ENCODE results near the gene RBM20. TPM values are rescaled to one million over a fixed set of nuclear protein-coding genes. Genes with fewer than 3 reads are reported as not detected.

The RBM20 gene
- total and polyA plus RNA-seq, 10 of the 15 experiments (the other 5 are each of a cell fraction or from before 2014, with no cell fraction given): 0.04 to 0.26 (median 0.15) TPM

GRCh38 chr10:110802551-110803238 lies 158.6 kb downstream of the RBM20 start (continued):
- TF ChIP-seq ATF7 (IDR thresholded peaks at IDR 0.05; ENCODE audit: low read depth) (peak; percentile 89), MYC (IDR thresholded peaks at IDR 0.05; ENCODE audit: insufficient read depth, insufficient read length, insufficient replicate concordance, low read length, severe bottlenecking) (no peak), NFYA (IDR thresholded peaks at IDR 0.05; ENCODE audit: borderline replicate concordance, low read depth, low read length) (no peak), ETV6 (conservative IDR thresholded peaks at IDR 0.05 in 1 of 2, IDR thresholded peaks at IDR 0.05 in 1 of 2; ENCODE audit: borderline replicate concordance in 1 of 2, low read depth in 1 of 2) (no peak), PKNOX1 (IDR thresholded peaks at IDR 0.05) (no peak), FOS (IDR thresholded peaks at IDR 0.05; ENCODE audit: borderline replicate concordance, extremely low read depth, insufficient read length) (no peak), YY1 (IDR thresholded peaks at IDR 0.05; ENCODE audit: low read depth, low read length) (0 out of 2 replicates have a peak, but pooled peaks have one; percentile 45), SPI1 (IDR thresholded peaks at IDR 0.05; ENCODE audit: borderline replicate concordance, insufficient read depth, low read depth, low read length) (peak; percentile 47; the same call in 1 of the 2 replicates), EED (IDR thresholded peaks at IDR 0.05; ENCODE audit: low read depth) (peak; percentile 68), JUNB (IDR thresholded peaks at IDR 0.05) (no peak; the same call in 1 of the 2 replicates), PAX8 (IDR thresholded peaks at IDR 0.05) (no peak), CBX5 (IDR thresholded peaks at IDR 0.05; ENCODE audit: low read depth) (0 out of 2 replicates have a peak, but pooled peaks have one; percentile 51), MYB (IDR thresholded peaks at IDR 0.05; ENCODE audit: borderline replicate concordance, low read depth, low read length) (no peak), ESRRA (IDR thresholded peaks at IDR 0.05; ENCODE audit: low read length) (no peak), IKZF2 (IDR thresholded peaks at IDR 0.05) (peak; percentile 82 to 87), RAD21 (IDR thresholded peaks at IDR 0.05; ENCODE audit: insufficient read depth, low read depth, low read length) (no peak), TCF3 (IDR thresholded peaks at IDR 0.05; ENCODE audit: borderline replicate concordance, insufficient read depth, low read depth, low read length) (0 out of 2 replicates have a peak, but pooled peaks have one; percentile 59), BMI1 (IDR thresholded peaks at IDR 0.05; ENCODE audit: borderline replicate concordance) (no peak), PML (IDR thresholded peaks at IDR 0.05; ENCODE audit: low read length) (no peak), CUX1 (IDR thresholded peaks at IDR 0.05; ENCODE audit: insufficient replicate concordance, low read depth, low read length) (no peak)

Measured in GM12878 (cell line).